DND-41 (cell line): ENCODE measurements around the gene H1-8.

ENCODE experiments used
- CTCF ChIP-seq: IDR thresholded peaks from 2 replicates; pipeline ENCODE4 v1.5.1; 2012; ENCODE audit warnings: borderline replicate concordance, low read length, moderate library complexity, mild to moderate bottlenecking; ENCODE audit not compliant: poor library complexity, severe bottlenecking; ENCODE audit errors: extremely low read depth
- EZH2 ChIP-seq: IDR thresholded peaks from 3 replicates; pipeline ENCODE4 v1.6.1; 2012; ENCODE audit warnings: borderline replicate concordance, low read depth, mild to moderate bottlenecking, moderate library complexity, low read length, inconsistent platforms; ENCODE audit not compliant: severe bottlenecking

- TF ChIP-seq CTCF: no peak
- TF ChIP-seq EZH2: no peak
Observed at GRCh38 chr3:129493206-129493605, 49.8 kb upstream of the H1-8 start.
